Mesothelial cell of epicardium (in vitro differentiated cells): Measurements from ENCODE around the gene SLC24A3. TPM values are rescaled to one million over a fixed set of nuclear protein-coding genes. Genes with fewer than 3 reads are reported as not detected.

Experiments
- DNase-seq, 2 experiments: peaks; one replicate each; pipeline ENCODE4 v3.0.0; 2021; ENCODE audit warnings: low spot score in 2 of 2; ENCODE audit not compliant: unreplicated experiment in 2 of 2
- H3K27ac Mint-ChIP-seq: 2 replicates; pipeline ENCODE4 v1.8.0; 2021; ENCODE audit warnings: mixed read lengths
- H3K27me3 Mint-ChIP-seq: 2 replicates; pipeline ENCODE4 v1.8.0; 2021; ENCODE audit warnings: low read depth, mixed read lengths
- H3K36me3 Mint-ChIP-seq: 2 replicates; pipeline ENCODE4 v1.8.0; 2021; ENCODE audit warnings: mixed read lengths
- H3K4me1 Mint-ChIP-seq: 2 replicates; pipeline ENCODE4 v1.8.0; 2021; ENCODE audit warnings: mixed read lengths
- H3K4me3 Mint-ChIP-seq: 2 replicates; pipeline ENCODE4 v1.8.0; 2021; ENCODE audit warnings: mild to moderate bottlenecking, moderate library complexity, mixed read lengths
- H3K9me3 Mint-ChIP-seq: 2 replicates; pipeline ENCODE4 v1.8.0; 2021; ENCODE audit warnings: mixed read lengths
- CTCF ChIP-seq: fragments of 200-600 bp; sonication (generic); IDR thresholded peaks from one replicate; pipeline ENCODE4 v1.5.0; 2021; ENCODE audit warnings: antibody characterized with exemption; ENCODE audit not compliant: unreplicated experiment
- total RNA-seq: library from RNA; stranded (reverse); gene quantifications from 3 replicates; pipeline ENCODE4 v1.2.1, GENCODE V29; 2021

SLC24A3 gene
- total RNA-seq, 1 donor from 2014 or later, result 3.2 TPM

GRCh38 chr20:19603376-19603750 lies 390.9 kb downstream of the SLC24A3 start:
- TF ChIP-seq CTCF, result no peak
- Mint-ChIP-seq H3K36me3 (no peaks in the 10 kb centered on the region), H3K4me1 (no peaks in the 10 kb centered on the region), H3K27ac (no peak overlapping the region), H3K27me3 (peaks cover 37% of the 10 kb centered on the region), H3K4me3 (no peak overlapping the region), H3K9me3 (no peaks in the 10 kb centered on the region)
- DNase-seq, result no peak

GRCh38 chr20:19605786-19606485 lies 393.5 kb downstream of the SLC24A3 start:
- DNase-seq, result no peak
- Mint-ChIP-seq H3K27ac (no peak overlapping the region), H3K9me3 (no peaks in the 10 kb centered on the region), H3K4me3 (no peak overlapping the region), H3K36me3 (no peaks in the 10 kb centered on the region), H3K27me3 (peaks cover 53% of the 10 kb centered on the region), H3K4me1 (no peaks in the 10 kb centered on the region)
- no peak for TF ChIP-seq CTCF

GRCh38 chr20:19609642-19610223 lies 397.3 kb downstream of the SLC24A3 start:
- Mint-ChIP-seq H3K9me3 (no peaks in the 10 kb centered on the region), H3K4me3 (no peak overlapping the region), H3K27ac (no peak overlapping the region), H3K36me3 (no peaks in the 10 kb centered on the region), H3K4me1 (no peaks in the 10 kb centered on the region), H3K27me3 (peaks cover 63% of the 10 kb centered on the region)
- no peak for DNase-seq
- no peak for TF ChIP-seq CTCF

- no peaks in the 10 kb centered on the region for H3K36me3 Mint-ChIP-seq
- H3K4me3 Mint-ChIP-seq, result no peak overlapping the region
- TF ChIP-seq CTCF, result no peak
- no peak overlapping the region for H3K27ac Mint-ChIP-seq
- H3K4me1 Mint-ChIP-seq, result no peaks in the 10 kb centered on the region
- DNase-seq, result no peak
- H3K27me3 Mint-ChIP-seq, result peaks cover 63% of the 10 kb centered on the region
- H3K9me3 Mint-ChIP-seq, result no peaks in the 10 kb centered on the region
Observed at GRCh38 chr20:19615629-19616028, 403.2 kb downstream of the SLC24A3 start.

GRCh38 chr20:19616081-19616480 lies 403.6 kb downstream of the SLC24A3 start:
- Mint-ChIP-seq H3K9me3 (no peaks in the 10 kb centered on the region), H3K27ac (no peak overlapping the region), H3K4me1 (no peaks in the 10 kb centered on the region), H3K36me3 (no peaks in the 10 kb centered on the region), H3K27me3 (peaks cover 61% of the 10 kb centered on the region), H3K4me3 (no peak overlapping the region)
- DNase-seq, result no peak
- no peak for TF ChIP-seq CTCF
